ENCODE measurements around the gene GAK.

GAK gene

GRCh38 chr4:848307-848691 is 83.8 kb downstream of the GAK start:
- DNase-seq (ENCODE audit: low read depth) = no peak

- DNase-seq (ENCODE audit: low read depth) = no peak
Observed at GRCh38 chr4:845836-846251, 86.3 kb downstream of the GAK start.

- no peak for DNase-seq (ENCODE audit: low read depth)
Observed at GRCh38 chr4:845233-845835, 86.8 kb downstream of the GAK start.

GRCh38 chr4:844752-845232 is 87.3 kb downstream of the GAK start:
- no peak for DNase-seq (ENCODE audit: low read depth)

- DNase-seq (ENCODE audit: low read depth) = no peak
Observed at GRCh38 chr4:839675-840443, 92.3 kb downstream of the GAK start.

DNA sequence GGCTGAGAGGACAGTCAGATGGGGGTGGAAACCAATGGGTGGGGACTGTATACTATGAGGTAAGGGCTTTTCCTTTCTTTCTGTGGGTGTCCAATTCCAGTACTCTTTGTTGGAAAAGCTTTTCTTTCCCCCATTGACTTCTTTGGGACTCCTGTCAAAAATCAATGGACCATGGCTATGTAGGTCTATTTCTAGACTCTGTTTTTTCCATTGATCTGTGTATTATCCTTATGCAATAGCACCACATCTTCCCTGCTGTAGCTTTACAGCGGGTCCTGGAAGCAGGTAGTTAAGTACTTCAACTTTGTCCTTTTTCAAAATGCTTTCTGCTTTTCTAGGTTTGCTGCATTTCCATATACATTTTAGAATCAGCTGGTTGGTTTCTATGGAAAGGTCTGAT is 94.3 kb downstream of the GAK start:
- no peak for DNase-seq (ENCODE audit: low read depth)

DNA sequence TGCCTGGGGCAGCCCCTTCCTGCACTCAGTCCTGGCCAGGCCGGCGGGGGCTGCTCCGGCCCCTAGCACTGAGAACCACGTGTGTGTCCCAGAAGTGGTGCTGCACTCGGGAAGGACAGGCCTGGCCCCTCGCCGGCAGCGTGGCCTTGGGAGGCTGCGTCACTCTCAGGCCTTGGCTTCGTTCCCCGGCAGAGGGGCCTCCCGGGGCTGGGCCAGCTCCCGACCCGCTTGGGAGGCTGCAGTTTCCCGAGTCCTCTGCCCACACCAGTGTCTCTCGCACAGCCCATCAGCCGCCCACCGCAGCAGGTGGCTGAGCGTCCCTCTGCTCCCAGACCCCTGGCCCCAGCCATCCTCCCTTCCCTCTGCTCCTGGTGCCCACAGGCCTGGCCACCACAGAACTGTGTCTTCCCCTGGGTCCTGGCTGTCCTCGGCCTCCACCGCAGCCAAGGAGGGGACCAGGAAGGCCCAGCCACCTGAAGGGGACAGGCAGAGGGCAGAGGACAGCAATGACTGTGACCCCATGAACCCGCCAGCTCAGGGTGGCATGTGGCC is 95.3 kb downstream of the GAK start:
- no peak for DNase-seq (ENCODE audit: low read depth)

DNA sequence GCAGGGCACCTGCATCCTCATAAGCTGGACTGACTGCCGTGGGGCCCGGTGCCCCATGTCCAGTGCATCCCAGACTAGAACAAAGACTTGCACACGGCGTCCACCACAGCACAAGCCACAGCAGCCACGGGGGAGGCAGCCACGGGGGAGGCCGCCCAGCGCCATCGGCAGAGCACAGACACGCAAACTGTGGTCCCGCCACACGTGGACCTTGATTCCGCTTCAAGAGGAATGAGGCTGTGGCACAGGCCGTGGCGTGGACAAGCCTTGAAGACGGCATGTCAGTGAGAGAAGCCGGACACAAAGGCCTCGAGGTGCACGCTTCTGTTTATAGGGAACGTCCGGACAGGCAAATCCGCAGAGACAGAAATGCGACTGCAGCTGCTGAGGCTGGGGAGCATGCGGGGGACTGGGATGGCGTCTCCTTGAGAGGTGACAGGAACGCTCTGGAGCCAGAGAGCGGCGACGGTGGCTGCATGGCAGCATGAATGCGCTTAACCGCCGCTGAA is 96.1 kb downstream of the GAK start:
- DNase-seq (ENCODE audit: low read depth) = no peak

DNA sequence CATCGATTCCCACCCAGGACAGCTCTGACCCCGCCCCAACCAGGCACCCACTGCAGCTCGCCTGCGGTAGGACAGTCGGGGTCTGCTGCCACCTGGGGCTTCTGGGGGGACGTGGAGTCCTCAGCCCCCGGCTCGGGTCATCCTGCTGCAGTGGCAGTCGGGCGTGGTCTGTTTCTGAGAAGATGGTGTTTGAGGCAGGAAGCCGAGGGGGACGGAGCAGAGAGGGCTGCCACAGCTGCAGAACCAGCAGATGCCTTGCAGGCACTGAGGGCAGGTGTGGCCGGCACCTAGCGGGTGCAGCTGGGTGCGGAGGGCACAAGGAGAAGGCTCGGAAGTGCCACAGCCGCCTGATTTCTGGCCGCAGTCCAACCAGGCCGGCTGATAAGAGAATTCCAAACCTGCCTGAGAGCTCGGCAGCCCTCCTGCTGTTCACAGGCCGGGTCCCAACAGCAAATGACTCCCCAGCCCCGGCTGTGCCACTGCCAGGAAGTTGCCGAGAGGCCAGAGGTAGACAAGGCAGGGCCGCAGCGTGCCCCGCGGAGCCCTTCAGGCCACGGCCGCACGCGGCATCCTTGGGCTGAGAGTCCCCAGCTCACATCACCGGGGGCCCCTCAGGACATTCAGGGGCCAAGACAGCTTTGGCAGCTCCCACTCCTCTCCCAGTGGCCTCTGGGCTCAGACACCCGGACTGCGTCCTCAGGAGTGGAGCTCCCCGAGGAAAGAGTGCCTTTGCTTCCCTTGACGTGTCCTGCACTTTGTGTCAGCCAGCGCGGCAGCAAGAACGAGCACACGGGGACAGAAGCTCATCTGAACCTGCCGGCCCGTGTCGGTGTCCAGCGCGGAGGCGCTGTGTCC is 96.7 kb downstream of the GAK start:
- no peak for DNase-seq (ENCODE audit: low read depth)

DNA sequence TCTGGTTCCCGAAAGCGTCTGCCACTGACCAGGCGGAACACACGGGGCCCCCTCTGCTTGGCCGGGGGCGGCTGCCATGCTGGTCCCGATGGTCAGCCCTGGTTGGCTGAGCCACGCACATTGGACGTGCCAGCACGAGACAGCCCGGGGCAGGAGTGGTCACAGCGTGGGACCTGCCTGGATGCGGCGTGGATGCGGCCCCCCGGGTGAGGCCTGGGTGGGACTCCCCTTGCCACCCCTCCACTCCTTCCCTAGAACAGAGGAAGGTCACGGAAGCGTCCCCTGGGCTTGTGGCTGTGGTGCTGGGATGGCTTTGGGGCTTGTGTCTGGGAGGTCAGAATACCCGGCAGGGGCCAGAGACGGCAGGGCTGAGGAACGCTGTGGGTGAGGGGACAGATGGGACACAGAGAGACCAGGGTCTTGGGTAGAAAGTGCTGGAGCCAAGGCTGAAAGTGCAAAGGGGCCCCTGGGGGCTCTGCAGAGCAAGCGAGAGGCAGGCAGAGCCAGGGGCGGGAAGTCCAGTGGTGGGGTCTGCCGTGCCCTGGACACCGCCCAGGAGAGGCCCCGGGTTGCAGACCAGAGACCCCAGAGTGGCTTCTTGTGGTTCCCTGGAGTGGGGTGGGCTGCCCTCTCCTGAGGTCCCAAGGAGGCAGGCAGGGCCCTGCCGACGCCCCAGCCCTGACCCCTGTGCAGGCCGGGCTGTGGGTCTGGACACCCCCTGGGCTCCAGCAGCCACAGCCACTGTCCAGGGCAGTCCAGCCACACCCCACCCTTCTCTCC is 97.6 kb downstream of the GAK start:
- no peak for DNase-seq (ENCODE audit: low read depth)

GRCh38 chr4:833731-834367 is 98.3 kb downstream of the GAK start:
- DNase-seq (ENCODE audit: low read depth) = no peak

DNA sequence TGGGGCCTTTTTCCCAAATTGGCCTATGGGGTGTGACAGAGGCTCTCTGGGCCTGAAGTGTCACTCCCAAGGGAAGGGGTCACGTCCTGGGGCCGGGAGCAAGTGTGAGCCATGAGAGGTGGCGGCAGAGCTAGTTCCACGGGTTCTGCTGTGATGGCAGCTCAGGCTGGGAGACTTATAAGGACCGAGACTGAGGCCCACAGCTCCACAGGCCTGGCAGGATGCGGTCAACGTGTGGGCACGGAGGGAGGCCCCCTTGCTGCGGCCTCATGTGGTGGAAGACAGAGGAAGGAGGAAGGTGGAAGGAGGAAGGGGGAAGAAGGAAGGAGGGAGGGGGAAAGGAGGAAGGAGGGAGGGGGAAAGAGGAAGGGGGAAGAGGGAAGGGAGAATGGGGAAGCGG is 99.0 kb downstream of the GAK start:
- DNase-seq (ENCODE audit: low read depth) = no peak

DNA sequence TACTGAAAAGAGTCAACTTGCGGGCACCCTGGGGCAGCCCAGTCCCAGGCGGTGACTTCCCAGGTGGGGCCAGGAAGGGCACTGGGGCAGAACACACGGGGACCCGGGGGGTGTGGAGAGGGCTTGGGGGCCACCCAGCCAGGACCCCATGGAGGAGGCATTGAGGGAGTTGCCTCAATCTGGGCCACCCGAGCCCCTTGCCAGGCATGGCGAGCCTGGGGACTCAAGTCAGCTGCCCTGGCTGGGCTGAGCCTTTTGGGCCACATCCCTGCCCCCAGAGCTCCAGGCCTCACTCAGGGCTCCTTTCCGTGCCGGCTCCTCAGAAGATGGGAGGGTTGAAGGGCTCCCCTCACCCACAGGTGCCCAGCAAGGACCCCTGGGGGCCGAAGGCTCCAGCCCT is 99.6 kb downstream of the GAK start:
- DNase-seq (ENCODE audit: low read depth) = no peak

GRCh38 chr4:832108-832507 is 100.0 kb downstream of the GAK start:
- no peak for DNase-seq (ENCODE audit: low read depth)

DNA sequence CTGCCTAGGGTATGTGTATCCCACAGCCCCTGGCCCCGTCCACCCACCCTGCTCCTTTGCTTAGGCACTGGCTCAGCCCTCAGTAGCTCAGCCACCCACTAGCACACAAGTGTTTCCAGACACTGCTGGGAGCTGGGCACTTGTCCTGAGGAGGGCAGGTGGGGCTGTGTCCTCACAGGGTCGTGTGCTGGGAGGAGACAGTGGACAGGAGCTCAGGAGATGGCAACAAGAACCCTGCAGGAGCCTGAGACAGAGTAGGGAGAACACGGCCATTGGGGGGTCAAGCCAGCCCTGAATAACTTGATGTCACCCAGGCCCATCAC is 100.7 kb downstream of the GAK start:
- DNase-seq (ENCODE audit: low read depth) = no peak

GRCh38 chr4:830601-831482 is 101.3 kb downstream of the GAK start:
- no peak for DNase-seq (ENCODE audit: low read depth)

DNA sequence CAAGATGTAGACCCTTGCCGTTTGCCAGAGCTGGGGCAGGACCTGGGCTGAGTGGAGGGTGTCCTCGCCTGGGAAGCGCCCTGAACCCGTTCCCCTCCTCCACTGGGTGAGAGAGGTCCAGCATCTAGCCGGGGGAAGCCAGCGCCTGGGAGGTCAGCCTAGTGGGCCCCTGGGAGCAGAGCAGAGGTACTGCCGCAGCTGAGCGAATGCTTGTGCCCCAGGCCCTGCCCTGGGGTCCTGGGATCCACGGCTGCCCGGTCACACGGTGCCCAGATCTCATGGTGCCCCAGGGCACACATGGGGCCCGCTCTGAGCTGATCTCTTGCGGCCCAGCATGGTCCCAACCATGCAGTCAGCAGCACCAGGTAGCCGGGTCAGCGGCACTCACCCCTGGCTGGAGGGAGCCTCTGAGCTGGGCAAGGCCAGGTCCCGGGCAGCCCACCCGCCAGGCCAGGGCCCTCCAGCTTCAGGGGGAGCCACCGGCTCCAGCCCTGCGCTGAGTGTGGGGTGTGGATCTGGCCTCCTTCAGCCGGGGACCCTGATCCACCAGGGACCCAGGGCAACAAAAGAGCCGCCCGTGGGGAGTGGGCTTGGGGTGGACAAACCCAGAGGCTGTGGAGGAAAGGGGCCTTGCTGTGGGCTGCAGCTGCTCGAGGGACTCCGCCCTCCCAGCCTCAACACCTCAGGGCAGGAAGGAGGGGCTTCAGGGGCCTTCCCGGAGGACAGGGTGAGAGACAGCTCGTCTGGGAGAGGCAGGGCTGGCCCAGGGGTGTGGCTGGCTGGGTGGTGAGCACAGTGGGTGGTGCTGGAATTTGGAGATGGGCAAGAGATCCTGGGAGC is 102.1 kb downstream of the GAK start:
- no peak for DNase-seq (ENCODE audit: low read depth)

DNA sequence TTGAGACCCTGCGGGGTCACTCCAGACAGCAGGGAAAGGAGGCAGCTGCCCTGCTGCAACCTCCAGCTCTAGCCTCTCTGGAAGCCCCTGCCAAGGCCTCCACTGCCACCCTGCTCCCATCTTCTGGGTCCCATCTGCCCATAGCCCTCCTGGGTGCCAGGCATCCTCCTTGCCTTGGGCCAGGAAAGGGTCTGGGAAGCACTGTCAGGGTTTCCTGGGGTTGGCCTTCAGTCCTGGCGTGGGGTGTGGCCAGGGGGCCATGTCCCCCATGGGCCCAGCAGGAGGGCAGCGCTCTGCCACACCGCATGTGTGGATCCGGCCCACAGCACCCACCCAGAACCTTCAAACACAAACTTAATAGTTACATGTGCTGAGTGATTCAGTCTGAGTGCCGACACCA is 102.8 kb downstream of the GAK start:
- DNase-seq (ENCODE audit: low read depth) = no peak

DNA sequence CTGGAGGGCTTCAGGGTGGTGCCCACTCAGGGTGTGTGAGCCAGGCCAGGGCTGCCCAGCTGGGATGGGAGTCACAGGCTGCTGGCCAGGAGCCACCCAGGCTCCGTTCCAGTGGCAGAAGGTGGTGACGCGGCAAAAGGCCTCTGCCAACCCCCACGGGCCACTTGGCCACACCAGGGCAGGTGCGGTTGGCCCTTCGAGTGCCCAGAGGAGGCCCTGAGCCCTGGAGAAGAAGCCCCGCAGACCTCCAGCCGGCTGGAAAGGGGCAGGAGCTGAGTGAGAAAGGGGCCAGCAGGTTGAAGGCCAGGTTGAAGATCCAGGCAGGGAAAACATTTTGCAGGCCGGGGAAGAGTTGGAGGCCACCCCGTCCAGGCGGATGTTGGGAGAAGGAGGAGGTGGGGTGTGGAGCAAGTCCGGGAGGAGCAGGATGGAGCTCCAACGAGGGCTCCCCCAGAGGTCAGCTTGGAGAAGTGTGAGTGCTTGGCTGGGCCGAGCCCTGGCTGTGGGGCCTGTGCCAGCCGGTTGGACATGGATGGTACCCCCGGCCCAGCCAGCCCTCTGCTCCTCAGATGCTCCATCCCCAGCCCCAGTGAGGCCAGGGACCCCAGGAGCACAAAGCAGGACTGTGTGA is 103.4 kb downstream of the GAK start:
- DNase-seq (ENCODE audit: low read depth) = no peak

Measured in stimulated activated CD8-positive, alpha-beta memory T cell treated with anti-CD3 and anti-CD28 coated beads, Interleukin-12 subunit alpha, Interleukin-12 subunit beta, amount 100 ng/mL, for 1 hour (primary cell).